OCI-LY3 (cell line): Measurements from ENCODE around the gene COX7A2.
A peak's percentile ranks its signal among the peaks of the same experiment; 100 is the strongest.

Experiments used
- H2AFZ ChIP-seq: fragments of 200-600, 300-600 bp; shearing (Covaris generic); 2 replicates; pipeline ENCODE4 v1.6.0; 2014; ENCODE audit warnings: antibody characterized with exemption, low read depth, low read length
- H3K27ac ChIP-seq: fragments of 200-600, 300-600 bp; sonication (generic); 2 replicates; pipeline ENCODE4 v1.5.1; 2014; ENCODE audit warnings: mild to moderate bottlenecking, low read length, moderate library complexity, mixed read lengths
- H3K27me3 ChIP-seq: fragments of 200-600, 300-600 bp; sonication (generic); 2 replicates; pipeline ENCODE4 v1.6.1; 2014; ENCODE audit warnings: low read depth, low read length, mixed read lengths
- H3K36me3 ChIP-seq: fragments of 200-600, 300-600 bp; sonication (generic); replicated peaks from 2 replicates; pipeline ENCODE3; 2014; ENCODE audit warnings: low read depth, low read length, mixed read lengths
- H3K4me1 ChIP-seq: fragments of 300-600, 200-600 bp; sonication (generic); 2 replicates; pipeline ENCODE4 v1.6.1; 2014; ENCODE audit warnings: low read length, mixed read lengths
- H3K4me2 ChIP-seq: fragments of 200-600, 300-600 bp; sonication (generic); 2 replicates; pipeline ENCODE4 v1.6.1; 2014; ENCODE audit warnings: low read length, mixed read lengths
- H3K4me3 ChIP-seq: fragments of 300-600, 200-600 bp; sonication (generic); 2 replicates; pipeline ENCODE4 v1.5.1; 2014; ENCODE audit warnings: antibody characterized with exemption, mild to moderate bottlenecking, low read length, moderate library complexity
- H3K79me2 ChIP-seq: fragments of 300-600, 200-600 bp; shearing (Covaris generic); 2 replicates; pipeline ENCODE4 v1.6.1; 2014; ENCODE audit warnings: mild to moderate bottlenecking, low read length, mixed read lengths
- H3K9ac ChIP-seq: fragments of 300-600, 200-600 bp; shearing (Covaris generic); 2 replicates; pipeline ENCODE4 v1.6.0; 2014; ENCODE audit warnings: mild to moderate bottlenecking, low read length, moderate library complexity
- H3K9me3 ChIP-seq: fragments of 200-600, 300-600 bp; shearing (Covaris generic); 2 replicates; pipeline ENCODE4 v1.6.1; 2014; ENCODE audit warnings: low read length, mixed read lengths; ENCODE audit not compliant: insufficient read depth
- H4K20me1 ChIP-seq: fragments of 200-600, 300-600 bp; sonication (generic); 2 replicates; pipeline ENCODE4 v1.6.1; 2016; ENCODE audit warnings: low read length, mixed read lengths; ENCODE audit not compliant: insufficient read depth
- CTCF ChIP-seq: fragments of 200-600, 300-600 bp; sonication (generic); IDR thresholded peaks from 2 replicates; pipeline ENCODE4 v1.5.1; 2014; ENCODE audit warnings: antibody characterized with exemption, low read length, low read depth
- EZH2phosphoT487 ChIP-seq: fragments of 200-600 bp; shearing (Covaris generic); IDR thresholded peaks from 2 replicates; pipeline ENCODE4 v1.6.1; 2018; ENCODE audit warnings: antibody characterized with exemption, mixed run types, low read depth

Gene COX7A2

GRCh38 chr6:75285283-75285639 lies 41.7 kb upstream of the COX7A2 start:
- peaks cover 41% of the 10 kb centered on the region for H3K4me1 ChIP-seq
- no peaks in the 10 kb centered on the region for H3K36me3 ChIP-seq
- peak overlapping the region; percentile 88 for H3K27ac ChIP-seq
- H3K9ac ChIP-seq = peak overlapping the region; percentile 75
- no peaks in the 10 kb centered on the region for H3K9me3 ChIP-seq
- no peaks in the 10 kb centered on the region for H3K27me3 ChIP-seq
- peaks cover 58% of the 10 kb centered on the region for H3K79me2 ChIP-seq
- H2AFZ ChIP-seq = peak overlapping the region; percentile 89
- peaks cover 17% of the 10 kb centered on the region for H4K20me1 ChIP-seq
- H3K4me2 ChIP-seq = peak overlapping the region; percentile 81
- TF ChIP-seq CTCF = no peak
- TF ChIP-seq EZH2phosphoT487 = no peak
- H3K4me3 ChIP-seq = peak overlapping the region; percentile 89

GRCh38 chr6:75284632-75285282 lies 41.2 kb upstream of the COX7A2 start, which contains the start of gene TMEM30A:
TSS of gene TMEM30A (minus strand) at chr6:75284792. CDS start at chr6:75284638, 154 bp downstream.
- Histone ChIP-seq H3K79me2 (peaks cover 63% of the 10 kb centered on the region), H3K9ac (peak within 1 kb of the TSS; percentile 86), H4K20me1 (peaks cover 21% of the 10 kb centered on the region), H3K27me3 (no peaks in the 10 kb centered on the region), H3K4me3 (peak within 1 kb of the TSS; percentile 89), H3K9me3 (no peaks in the 10 kb centered on the region), H3K4me1 (peaks cover 41% of the 10 kb centered on the region), H3K36me3 (no peaks in the 10 kb centered on the region), H3K4me2 (peak within 1 kb of the TSS; percentile 81), H2AFZ (peak within 1 kb of the TSS; percentile 89), H3K27ac (peak within 1 kb of the TSS; percentile 88)
- TF ChIP-seq CTCF (0 out of 2 replicates have a peak, but pooled peaks have one; percentile 4), EZH2phosphoT487 (no peak)

GRCh38 chr6:75283907-75284631 lies 40.5 kb upstream of the COX7A2 start:
- Histone ChIP-seq H2AFZ (peak overlapping the region; percentile 58), H4K20me1 (peaks cover 21% of the 10 kb centered on the region), H3K27ac (peak overlapping the region; percentile 88)

More at GRCh38 chr6:75283907-75284631, 40.5 kb upstream of the COX7A2 start:
- no peaks in the 10 kb centered on the region for H3K36me3 ChIP-seq
- no peaks in the 10 kb centered on the region for H3K9me3 ChIP-seq
- H3K4me3 ChIP-seq = peak overlapping the region; percentile 89
- peaks cover 41% of the 10 kb centered on the region for H3K4me1 ChIP-seq
- H3K27me3 ChIP-seq = no peaks in the 10 kb centered on the region
- no peak for TF ChIP-seq CTCF
- no peak for TF ChIP-seq EZH2phosphoT487
- H3K9ac ChIP-seq = peak overlapping the region; percentile 86
- peaks cover 70% of the 10 kb centered on the region for H3K79me2 ChIP-seq
- peak overlapping the region; percentile 81 for H3K4me2 ChIP-seq
